NCI-H187 (cell line): ENCODE data around the gene NFE2.

Experiments
- DNase-seq, 2 experiments: peaks; one replicate each; lab custom pipeline; 2025; lab: John Stamatoyannopoulos, UW

NFE2 gene

DNA sequence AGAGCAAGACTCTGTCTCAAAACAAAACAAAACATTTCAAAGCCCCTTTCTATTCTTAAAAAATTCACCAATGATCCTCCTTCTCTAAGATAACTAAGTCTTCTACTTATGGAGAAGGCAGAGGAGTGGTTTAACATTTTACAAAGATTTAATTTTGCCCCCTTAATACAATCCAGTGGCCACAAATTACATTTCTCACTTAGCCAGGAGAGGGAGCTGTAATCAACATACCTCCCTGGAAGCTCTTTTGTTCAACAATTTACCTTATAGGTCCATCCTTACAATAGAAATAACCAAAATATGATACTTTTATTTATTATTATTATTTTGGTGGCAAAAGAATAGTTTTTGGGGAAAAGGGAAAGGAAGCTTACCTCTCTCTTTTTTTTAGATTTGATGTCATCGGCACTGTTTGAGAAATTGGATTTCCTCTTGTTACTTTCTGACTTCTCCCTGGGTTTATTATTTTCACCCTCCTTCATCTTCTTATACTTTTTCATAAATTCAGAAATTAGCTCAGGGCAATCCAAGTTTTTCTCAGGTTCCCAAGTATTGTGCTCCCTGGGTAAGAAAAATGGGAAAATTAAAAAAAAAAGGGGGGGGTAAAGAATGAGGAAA, 49.0 kb downstream of the NFE2 start:
- DNase-seq: no peak

DNA sequence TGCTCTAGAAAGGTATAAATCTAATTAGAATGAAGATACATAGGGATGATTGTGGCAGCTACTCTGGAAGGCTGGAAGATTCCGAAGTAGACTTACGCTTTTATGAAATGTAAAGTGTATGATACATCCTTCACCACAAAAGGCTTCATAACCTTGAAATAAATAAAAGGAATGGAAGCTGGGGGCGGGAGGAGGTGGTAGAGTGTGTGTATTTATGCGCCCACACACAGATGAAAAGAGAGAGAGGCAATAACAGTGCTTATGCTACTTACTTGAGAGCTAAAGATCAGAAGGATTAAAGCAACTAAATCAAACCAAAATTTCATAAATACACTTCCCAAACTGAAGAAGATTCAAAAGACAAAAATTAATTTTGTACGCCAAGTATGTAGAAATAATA, 51.3 kb downstream of the NFE2 start:
- DNase-seq: no peak

DNA sequence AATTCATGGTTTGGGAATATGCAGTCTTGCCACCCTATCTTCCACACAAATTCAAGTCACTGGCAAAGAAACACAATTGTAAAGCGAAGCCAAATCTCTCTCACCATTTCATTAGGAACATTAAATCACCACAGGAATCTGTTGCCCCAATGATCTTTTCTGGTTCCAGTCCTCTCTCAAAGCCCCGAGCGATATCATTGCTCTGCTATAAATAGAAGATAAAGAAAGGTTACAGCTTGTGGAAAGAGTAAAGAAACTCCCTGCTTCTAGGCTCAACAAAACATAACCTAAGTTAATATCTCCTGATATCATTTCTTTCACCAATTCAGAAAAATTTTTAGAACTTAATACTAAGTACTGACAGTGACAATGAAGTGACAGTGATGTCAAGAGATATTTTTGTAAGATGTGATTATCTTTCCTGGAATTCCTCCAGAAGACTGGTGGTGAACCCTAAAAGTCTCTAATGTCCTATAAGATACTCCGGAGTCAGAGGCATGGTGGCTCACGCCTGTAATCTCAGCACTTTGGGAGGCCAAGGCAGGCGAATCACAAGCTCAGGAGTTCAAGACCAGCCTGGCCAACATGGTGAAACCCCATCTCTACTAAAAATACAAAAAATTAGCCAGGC, 54.7 kb downstream of the NFE2 start:
- no peak for DNase-seq
